Activated CD4-positive, alpha-beta T cell treated with anti-CD3 and anti-CD28 coated beads, Interleukin-10, Interleukin-2, amounts not matched to agents 100 ng/mL and 50 ng/mL, durations not matched to agents 16 hours and 8 hours (primary cell): ENCODE results near the gene ZBTB20.
A peak's percentile ranks its signal among the peaks of the same experiment; 100 is the strongest.
"Not testable (repeated sequence)": the region's sequence is repeated elsewhere in the genome, so short reads cannot be mapped to it uniquely, and the experiment has no call there.

Experiments
- DNase-seq: peaks from one replicate; pipeline ENCODE4 v3.0.0-alpha.2; 2020

Gene ZBTB20

DNA sequence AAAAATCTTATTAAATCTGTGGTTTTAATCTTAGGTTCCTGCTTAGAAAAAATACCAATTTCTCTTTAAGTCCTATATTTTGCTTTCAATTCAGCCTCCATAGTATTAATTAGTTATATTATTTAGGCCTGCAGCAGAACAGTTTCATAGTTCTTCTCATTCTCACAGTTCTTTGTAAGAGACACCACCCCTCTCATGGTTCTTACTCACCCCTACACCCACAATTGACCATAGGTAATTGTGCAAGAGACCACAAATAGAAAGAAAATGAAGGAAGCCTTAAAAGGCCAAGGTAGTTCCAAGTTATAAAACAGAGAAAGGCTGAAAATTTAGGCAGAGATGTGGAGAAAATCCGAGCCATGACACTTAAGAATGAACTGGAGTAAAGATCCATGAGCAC, 438.0 kb downstream of the ZBTB20 start:
- DNase-seq: no peak

DNA sequence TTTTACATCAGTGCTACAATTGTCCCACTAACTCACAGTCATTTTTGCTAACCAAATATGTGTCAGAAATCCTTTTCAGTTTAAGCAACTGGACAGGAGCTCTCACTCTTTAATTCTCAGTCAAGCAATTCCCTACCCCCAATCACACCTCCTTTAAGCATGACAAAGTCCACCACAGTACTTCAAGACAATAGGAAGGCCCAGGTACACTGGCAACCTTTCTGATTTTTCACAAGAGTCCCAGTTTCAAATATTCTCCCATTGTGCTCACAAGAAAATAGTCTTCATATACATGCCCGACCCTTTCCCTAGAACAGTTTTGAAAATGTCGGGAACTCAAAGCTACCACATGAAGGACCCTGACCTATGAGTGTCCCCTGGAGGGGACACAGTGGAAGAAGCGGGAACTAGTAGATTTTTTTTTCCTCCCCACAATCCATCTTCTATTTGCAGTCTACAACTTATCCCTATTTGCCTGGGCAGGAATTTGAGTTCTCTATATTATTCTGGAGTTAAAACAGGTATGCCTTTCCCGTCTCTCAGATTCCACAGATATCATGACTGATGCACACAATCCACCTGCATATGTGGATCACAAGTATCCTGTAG, 439.7 kb downstream of the ZBTB20 start:
- no peak for DNase-seq

DNA sequence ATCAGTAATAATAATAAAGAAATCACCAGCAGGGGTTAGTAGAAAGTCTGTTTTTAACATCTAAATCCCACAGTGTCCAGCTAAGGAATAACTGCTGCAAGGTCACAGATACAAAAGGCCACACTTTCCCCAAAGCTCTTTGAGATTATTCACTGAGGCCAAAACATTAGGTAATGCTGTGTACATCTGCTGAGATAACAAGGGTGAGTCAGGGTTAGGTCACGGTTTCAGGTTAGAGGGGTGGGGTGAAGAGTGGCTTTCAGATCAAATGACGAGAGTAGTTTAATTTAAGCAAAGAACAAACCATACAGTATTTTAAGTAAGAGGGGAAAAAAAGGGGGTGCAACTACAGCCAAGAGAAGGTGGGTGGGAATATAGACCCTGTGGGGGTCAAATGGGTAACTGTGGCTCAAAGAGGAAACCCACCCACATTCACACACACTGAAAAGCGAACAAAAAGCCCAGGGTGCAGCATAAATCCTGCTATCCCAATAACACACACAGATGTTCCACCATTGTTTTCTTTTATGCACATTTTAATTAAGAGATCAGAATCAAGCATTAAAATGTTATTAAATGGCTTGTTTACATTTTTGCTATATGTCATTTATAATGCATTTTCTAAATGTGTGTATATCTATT, 440.4 kb downstream of the ZBTB20 start:
- DNase-seq: peak; percentile 22

DNA sequence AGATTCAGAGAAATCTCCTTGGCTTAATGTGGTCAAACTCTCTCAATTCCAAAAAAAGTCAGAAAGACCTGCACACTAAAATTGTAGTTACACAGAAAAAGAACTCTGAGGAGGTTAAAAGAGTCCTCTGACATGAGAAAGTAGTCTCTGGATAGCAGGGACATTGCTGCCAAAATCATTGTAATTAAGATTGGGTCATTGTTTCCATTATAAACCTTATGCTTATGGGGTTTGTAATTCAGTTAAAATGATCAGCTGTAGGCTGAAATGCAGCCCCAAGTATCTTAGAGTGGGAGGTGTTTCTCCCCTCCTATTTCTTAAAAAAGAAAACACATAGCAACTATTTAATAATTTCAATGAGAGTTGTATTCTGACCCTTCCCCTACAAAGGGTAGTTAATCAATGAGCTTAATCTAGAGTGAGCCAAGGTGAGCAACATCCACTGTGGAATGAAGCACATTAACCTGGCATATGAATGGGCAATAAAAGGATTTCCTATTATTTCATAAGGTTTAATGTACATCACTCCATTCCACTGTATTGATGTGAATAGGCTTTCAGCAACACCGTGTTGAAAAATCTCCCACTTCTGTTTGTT, 446.4 kb downstream of the ZBTB20 start:
- DNase-seq: no peak

DNA sequence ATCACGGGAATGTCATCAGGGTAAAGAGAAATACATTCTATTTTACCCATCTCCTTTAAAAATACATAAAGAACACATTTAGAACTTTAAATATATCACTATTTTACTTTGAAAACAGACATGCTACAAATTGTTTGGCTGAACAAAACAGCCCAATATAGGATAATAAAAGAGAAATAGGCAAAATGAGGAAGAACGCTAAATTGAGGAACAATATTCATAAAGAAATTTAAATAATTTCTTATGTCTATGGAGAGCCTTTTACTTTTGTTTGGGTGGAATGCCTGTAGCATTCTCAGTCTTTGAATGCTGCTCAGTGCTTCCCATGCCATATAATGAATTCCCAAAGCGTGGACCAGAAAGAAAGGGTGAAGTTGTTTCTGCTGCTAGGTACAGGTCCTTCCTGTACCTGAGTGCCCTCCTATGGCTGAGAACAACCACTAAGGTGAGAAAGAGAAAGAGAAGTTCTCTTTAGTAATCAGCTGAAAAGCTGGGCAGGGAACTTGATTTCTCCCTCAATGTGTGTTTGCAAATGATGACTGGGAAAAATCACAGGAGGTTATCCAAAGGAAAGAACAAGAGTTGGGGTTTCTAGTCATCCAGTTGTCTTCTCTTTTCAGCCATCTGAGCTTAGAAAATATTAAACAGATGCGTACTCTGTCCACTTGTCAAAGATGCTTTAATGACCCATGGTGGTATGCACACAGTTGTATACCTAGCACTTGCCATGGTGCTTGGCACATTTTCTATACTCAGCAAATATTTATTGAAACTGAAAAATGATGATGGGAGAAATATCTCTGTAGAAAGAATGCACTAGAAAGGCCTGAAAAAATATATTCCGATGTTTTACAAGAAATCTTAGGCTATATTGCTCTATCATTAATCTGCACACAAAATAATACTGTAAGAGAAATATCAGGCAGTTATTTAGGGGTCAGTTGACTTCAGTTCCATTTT, 448.7 kb downstream of the ZBTB20 start:
- no peak for DNase-seq

DNA sequence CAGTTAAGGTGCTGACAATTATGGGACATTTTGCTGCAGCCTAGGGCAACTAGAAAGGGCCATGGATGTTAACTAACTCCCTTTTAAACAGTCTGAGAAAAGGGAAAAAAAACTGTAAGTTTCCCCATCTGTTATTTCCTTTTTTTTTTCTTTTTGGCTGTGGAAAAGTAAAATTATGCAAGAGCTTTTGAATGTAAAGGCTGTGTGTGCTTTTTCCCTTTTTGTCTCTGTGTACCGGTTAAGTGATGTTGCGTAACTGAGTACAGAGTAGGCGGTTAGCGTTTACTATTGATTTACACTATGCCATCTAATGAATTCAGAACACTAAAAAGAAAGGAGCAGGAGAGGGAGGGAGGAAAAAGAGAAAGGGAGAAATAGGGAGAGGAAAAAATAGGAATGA, 449.7 kb downstream of the ZBTB20 start:
- no peak for DNase-seq

DNA sequence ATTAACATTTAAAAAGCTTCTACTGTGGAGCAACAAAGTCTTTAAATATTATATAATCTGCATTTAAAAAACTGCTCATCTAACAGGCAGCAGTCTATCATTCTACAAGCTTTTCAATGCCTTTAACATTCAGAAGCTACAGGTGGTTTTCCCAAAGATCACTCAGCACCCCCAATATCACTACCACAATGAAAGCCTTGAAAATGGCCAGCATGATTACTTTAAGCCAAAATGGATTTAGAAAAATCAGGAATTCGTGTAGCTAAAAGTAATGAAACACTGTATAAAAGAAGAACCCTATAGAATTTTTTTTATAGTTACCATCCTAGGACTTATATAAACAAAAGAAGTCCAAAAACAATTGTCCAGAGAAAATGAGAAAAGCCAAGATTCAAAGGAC, 452.8 kb downstream of the ZBTB20 start:
- DNase-seq: no peak

DNA sequence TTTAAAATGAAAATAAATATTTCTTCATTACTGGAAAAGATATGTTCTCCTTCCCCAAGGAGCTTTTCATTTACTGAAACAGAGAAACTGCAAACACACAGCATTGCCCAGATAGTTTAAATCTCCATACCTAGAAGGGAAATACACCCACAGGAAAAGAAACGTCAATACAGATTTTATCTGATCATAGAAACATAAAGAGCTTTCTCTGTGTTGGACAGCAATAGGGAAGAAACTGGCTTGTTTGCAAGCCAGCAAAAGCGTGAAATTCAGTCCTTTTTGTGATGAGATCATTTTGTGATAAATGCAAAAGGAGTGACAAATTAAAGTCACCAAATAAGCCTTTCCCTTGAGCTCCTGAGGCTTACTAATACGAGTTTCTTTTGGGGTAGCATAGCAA, 455.2 kb downstream of the ZBTB20 start:
- no peak for DNase-seq

DNA sequence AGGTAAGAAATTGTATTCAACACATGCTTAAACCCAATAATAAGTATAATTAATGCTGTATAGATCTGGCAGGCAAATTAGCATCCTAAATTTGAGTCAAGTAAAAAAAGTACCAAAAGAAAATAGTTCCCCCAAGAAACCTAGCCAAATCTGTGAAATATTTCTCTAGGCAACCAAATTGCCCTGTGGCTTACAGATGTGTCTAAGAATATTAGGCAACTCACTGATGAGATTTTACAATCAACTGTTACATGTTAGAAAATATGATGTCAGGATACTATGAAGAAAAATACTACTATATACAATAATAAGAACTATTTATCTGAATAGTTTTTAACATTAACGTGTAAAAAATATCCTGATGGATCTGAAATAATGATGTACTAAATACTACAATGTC, 456.2 kb downstream of the ZBTB20 start:
- no peak for DNase-seq

DNA sequence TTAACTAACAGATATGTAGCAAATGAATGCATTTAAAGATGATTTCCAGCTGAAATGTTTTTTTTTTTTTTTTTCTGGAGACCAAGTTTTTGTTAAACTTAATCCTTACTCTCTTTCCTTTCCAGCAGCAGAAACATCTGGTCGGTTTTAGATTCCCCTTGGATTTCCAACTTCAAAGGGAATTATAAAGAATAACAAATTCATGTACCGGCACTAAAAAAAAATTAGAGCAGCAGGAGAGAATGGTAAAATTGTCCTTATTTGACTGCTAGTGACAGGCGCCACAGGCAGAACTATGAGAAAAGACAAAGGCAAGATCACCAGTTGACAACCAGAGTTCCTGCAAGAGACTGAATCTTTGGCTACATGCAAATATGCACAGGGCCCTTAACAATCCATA, 459.9 kb downstream of the ZBTB20 start:
- DNase-seq: no peak

DNA sequence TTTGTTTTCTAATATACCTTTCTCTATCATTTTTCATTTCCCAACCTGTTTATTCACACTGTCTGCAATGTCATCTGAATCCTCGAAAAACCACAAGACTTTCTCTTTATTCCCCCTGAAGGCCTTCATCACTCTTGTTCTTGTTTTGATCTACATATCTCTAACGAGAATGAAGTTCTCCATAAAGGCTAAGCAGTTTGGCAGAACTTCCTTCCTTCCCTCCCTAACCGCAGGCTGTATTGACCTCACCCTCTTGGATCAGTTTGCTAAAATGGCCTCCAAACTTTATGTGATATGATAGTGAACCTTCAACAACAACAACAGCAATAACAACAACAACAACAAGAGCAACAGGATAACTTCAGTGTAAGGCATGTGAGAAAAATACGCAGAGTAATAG, 460.5 kb downstream of the ZBTB20 start:
- no peak for DNase-seq

DNA sequence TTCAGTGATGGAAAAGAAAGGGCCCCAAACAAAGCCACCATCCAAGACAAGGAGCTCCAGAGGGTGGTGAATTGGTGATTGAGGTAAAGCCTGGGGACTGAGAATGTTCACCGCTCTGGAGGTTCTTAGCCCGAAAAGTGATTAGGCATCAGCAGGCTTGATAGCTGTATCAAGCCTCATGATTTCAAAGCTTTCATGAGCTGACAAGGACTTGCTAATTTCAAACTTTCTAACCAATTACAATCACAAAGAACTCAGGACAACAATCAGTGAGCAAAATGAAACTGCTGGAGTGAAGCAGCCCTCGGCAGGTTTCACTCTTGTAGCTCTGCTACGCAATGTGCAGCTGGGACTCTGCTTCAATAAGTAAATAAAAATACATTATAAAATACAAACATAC, 461.9 kb downstream of the ZBTB20 start:
- DNase-seq: no peak

DNA sequence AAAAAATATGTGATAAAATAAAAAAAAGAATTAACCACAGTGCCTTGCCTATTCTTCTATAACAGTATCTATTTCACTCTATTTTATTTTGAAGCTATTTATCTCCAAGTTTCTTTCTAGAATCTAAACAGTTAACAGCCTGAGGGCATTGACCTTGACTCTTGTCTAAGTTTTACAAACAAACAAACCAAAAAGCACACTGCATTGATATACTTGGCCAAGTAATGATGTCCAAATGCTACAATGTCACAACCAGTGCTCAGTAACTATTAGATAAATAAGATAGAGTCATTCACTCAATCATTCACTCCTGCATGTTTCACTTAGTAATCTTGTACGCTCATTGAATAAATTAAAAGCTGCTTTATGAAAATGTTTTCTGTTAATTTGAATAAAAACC, 466.8 kb downstream of the ZBTB20 start:
- no peak for DNase-seq

DNA sequence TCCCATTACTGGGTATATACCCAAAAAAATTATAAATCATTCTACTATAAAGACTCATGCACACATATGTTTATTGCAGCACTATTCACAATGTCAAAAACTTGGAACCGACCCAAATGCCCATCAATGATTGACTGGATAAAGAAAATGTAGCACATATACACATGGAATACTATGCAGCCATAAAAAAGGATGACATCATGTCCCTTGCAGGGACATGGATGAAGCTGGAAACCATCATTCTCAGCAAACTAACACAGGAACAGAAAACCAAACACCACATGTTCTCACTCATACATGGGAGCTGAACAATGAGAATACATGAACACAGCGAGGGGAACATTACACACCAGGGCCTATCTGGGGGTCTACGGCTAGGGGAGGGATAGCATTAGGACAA, 467.3 kb downstream of the ZBTB20 start:
- DNase-seq: not testable (repeated sequence)

DNA sequence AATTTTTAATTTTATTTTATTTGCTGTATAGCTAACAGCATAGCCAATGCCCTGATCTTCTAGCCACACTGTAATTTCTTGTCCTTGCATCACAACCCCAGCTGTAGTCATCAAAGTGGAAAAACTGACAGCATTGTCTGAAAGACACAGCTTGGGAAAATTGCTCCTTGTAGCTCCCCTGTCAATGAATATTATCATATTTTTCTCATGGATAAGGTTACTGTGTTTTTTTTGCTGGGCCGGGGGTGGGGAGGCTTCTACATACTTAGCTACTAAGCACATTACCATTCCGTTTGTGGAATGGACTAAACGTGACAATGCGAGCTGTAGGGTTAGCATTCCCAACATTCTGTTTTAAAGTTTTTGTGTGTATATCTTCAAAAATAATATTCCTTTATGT, 472.0 kb downstream of the ZBTB20 start:
- no peak for DNase-seq

DNA sequence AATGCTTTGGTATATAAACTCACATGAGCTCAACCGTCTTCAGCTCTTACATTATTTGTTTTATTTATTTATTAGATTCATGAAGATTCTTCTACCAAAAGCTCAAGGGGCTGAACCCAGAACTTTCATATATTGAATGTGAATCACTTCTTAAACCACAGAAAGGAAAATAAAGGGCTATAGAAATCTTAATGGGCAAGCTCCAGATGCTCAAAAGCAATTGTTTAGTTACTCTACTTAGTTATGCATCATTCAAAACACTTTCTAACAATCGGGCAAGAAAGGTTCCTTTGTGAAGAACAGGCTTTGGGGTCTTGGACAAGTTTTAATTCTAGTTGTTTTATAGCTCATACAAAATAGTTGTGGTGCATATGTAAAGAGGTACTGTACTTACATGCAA, 473.1 kb downstream of the ZBTB20 start:
- no peak for DNase-seq

DNA sequence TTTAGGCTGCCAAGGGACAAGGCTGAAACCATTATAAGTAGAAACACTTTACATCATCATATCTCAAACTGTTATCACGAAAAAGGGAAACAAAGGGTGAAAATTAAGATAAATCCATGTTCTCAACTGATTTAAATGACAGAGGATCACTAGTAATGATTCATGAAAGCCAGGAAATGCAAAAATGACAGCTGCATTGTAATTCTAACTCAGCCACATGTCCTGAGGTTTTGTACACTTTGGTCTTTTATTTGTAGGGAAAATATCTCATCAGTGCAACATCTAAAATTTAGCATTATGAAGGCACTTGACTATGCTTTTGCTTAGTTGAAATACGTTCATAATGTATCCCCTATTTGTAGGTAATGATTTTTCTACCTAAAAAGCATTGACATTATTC, 473.6 kb downstream of the ZBTB20 start:
- DNase-seq: no peak

DNA sequence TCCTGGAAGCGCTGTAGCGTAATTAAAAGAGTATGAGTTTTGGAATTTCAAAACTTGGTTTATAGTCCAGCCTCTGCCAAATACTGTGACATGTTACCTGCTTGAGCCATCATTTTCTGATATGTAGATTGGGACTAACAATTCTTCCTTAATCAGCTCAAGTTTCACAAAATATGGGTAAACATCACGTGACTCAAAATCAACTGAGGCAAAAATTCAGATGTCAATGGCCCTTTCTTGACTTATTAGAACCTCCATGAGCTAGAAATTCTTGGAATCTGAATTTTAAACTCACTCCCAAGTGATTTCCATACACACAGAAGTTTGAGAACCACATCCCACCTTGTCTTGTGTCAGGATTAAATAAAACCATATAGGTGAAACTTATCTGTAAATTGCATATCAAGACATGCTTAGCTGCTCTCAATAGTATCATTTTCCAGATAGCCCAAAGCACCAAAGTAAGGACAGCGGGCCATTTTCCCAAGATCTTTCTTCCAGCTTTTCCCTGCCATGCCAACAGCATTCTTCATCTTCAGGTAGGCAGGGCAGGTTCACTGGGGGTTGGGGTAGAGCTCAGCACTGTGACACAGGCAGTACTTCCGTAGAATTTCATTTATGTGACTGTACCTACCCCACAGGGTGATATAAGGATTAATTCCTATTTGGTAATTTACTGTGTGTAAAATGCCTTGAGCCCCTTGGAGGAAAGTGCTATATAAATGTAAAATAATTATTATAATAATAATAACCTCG, 474.2 kb downstream of the ZBTB20 start:
- no peak for DNase-seq

DNA sequence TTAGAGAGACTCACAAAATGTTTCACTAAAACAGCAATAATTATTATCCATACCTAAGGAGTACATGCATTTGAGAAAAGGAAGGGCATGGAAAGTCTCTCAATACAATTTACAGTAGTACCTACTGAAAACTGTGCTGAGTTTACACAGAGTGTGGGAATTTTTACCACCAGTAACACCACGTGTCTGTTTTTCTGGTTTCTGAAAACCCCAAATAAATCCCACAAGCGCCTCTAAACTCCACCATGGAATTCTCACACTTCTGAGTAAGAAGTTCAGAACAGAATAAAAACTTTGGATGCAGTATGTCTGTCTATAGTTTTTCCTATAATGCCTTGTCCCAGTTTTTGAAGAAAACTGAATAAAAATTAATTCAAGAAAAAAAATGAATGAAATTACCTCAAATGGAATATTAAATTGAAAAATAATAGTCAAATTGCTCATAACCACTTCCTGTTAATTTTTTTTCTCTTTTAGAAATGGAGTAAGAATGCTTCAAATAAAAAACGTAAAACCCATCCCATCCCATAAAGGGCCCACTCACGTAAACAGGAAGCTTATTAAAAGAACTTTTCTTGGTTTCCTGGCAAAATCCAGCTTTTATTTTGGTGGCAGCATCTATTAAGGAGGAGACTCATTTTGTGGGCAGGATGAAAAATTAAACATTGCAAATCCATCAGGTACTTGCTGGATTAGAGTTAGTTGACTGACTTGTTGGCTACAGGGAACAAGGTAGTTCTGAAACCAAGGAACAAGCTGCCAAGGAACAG, 475.2 kb downstream of the ZBTB20 start:
- DNase-seq: no peak

DNA sequence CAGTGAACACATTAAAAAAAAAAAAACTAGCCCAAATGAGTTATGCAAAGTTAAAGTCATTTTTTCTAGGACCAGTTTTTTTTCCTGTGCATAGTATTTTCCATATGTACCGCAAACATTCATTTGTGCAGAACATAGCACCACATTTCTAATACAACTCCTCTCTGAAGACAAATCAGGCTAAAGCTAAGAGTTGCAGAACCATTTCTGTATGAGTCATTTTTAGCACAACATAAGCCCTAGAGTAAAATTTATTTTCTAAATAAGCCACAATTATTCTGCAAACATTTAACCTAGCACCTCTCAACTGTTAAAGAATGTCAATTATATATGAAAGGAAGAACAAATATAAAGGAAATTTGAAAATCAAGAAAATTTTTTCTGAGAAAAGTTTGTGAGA, 477.5 kb downstream of the ZBTB20 start:
- DNase-seq: no peak

DNA sequence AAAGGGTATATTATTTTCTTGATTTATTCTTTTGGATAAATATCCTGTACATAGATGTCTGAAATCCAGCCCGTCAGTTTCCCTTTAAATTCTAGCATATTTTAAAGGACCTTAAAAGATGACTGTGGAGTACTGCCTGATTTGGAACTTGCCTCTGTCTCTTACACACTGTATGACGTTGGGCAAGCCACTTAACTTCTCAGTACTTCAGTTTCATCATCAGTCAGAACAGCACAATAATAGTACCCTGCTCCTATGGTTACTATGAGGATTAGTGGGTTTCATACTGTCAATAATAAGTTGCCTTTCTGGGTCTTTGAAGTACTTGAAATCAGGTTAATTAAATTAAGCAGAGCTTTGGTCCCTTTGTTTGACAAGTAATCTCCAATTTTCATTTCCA, 479.0 kb downstream of the ZBTB20 start:
- DNase-seq: no peak

DNA sequence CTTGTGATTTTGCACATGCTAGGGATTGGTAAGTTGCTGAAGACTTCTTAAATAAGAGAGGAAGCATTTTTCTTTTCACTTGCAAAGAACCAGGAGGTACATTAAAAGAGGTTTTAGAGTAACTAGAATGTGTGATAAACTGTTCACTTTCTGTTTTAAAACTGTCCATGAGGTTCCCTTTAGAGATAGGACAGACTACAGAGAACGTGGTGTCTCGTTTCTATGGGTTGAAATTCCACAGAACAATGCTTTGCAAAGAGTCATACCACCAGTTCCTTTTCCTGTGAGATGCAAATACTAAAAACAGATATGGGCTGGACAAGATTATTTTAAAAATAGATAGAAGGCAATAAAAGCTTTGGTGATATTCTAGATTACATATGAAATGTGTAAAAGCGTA, 480.5 kb downstream of the ZBTB20 start:
- DNase-seq: no peak
